ENCODE data around the gene ATRAID.

ATRAID gene

GRCh38 chr2:27219091-27219490 lies 7.2 kb downstream of the ATRAID start:
- no peak for DNase-seq (ENCODE audit: low read depth in 2 of 2)

GRCh38 chr2:27220091-27220490 lies 8.2 kb downstream of the ATRAID start:
- DNase-seq (ENCODE audit: low read depth in 2 of 2), result no peak

- DNase-seq (ENCODE audit: low read depth in 2 of 2), result no peak
Observed at GRCh38 chr2:27221166-27221565, 9.3 kb downstream of the ATRAID start.

- DNase-seq (ENCODE audit: low read depth in 2 of 2), result no peak
Observed at GRCh38 chr2:27222407-27222806, 10.6 kb downstream of the ATRAID start.

- DNase-seq (ENCODE audit: low read depth in 2 of 2), result no peak
Observed at GRCh38 chr2:27223416-27223815, 11.6 kb downstream of the ATRAID start.

GRCh38 chr2:27225526-27225925 lies 13.7 kb downstream of the ATRAID start:
- no peak for DNase-seq (ENCODE audit: low read depth in 2 of 2)

GRCh38 chr2:27227501-27227900 lies 15.7 kb downstream of the ATRAID start:
- no peak for DNase-seq (ENCODE audit: low read depth in 2 of 2)

GRCh38 chr2:27231921-27232320 lies 20.1 kb downstream of the ATRAID start:
- no peak for DNase-seq (ENCODE audit: low read depth in 2 of 2)

GRCh38 chr2:27233341-27233740 lies 21.5 kb downstream of the ATRAID start:
- DNase-seq (ENCODE audit: low read depth in 2 of 2), result no peak

- DNase-seq (ENCODE audit: low read depth in 2 of 2), result no peak
Observed at GRCh38 chr2:27236136-27236535, 24.3 kb downstream of the ATRAID start.

GRCh38 chr2:27236626-27237025 lies 24.8 kb downstream of the ATRAID start:
- DNase-seq (ENCODE audit: low read depth in 2 of 2), result no peak

GRCh38 chr2:27237341-27237945 lies 25.6 kb downstream of the ATRAID start:
- DNase-seq (ENCODE audit: low read depth in 2 of 2), result no peak

- DNase-seq (ENCODE audit: low read depth in 2 of 2), result no peak
Observed at GRCh38 chr2:27238976-27239375, 27.1 kb downstream of the ATRAID start.

- DNase-seq (ENCODE audit: low read depth in 2 of 2), result no peak
Observed at GRCh38 chr2:27240406-27240805, 28.6 kb downstream of the ATRAID start.

- DNase-seq (ENCODE audit: low read depth in 2 of 2), result no peak
Observed at GRCh38 chr2:27241761-27242613, 30.1 kb downstream of the ATRAID start.

GRCh38 chr2:27242614-27242951 lies 30.7 kb downstream of the ATRAID start:
- DNase-seq (ENCODE audit: low read depth in 2 of 2), result no peak

GRCh38 chr2:27243391-27244130 lies 31.7 kb downstream of the ATRAID start:
- no peak for DNase-seq (ENCODE audit: low read depth in 2 of 2)

GRCh38 chr2:27245116-27245515 lies 33.3 kb downstream of the ATRAID start:
- DNase-seq (ENCODE audit: low read depth in 2 of 2), result no peak

- DNase-seq (ENCODE audit: low read depth in 2 of 2), result no peak
Observed at GRCh38 chr2:27245626-27246025, 33.8 kb downstream of the ATRAID start.

GRCh38 chr2:27247893-27248292 lies 36.1 kb downstream of the ATRAID start:
- DNase-seq (ENCODE audit: low read depth in 2 of 2), result no peak

GRCh38 chr2:27249159-27249890 lies 37.5 kb downstream of the ATRAID start:
- no peak for DNase-seq (ENCODE audit: low read depth in 2 of 2)

All from fibroblast of skin of left biceps (primary cell).